NK-92 (cell line): Measurements from ENCODE around the gene WSCD1.

Experiments
- DNase-seq: peaks from one replicate; lab custom pipeline; 2025; ENCODE audit not compliant: unreplicated experiment; lab: John Stamatoyannopoulos, UW

Gene WSCD1

GRCh38 chr17:6069539-6070429, at the start of gene WSCD1:
WSCD1 (plus strand) TSS chr17:6070379; CDS start chr17:6080659, 10,280 bp downstream.
- DNase-seq = no peak

GRCh38 chr17:6021011-6021400, 49.2 kb upstream of the WSCD1 start:
- DNase-seq = no peak

GRCh38 chr17:6021627-6022026, 48.6 kb upstream of the WSCD1 start:
- no peak for DNase-seq

- no peak for DNase-seq
Observed at GRCh38 chr17:6023036-6023831, 46.9 kb upstream of the WSCD1 start.

GRCh38 chr17:6024576-6024975, 45.6 kb upstream of the WSCD1 start:
- DNase-seq = no peak

GRCh38 chr17:6027342-6028024, 42.7 kb upstream of the WSCD1 start:
- DNase-seq = no peak

- DNase-seq = no peak
Observed at GRCh38 chr17:6028294-6028693, 41.9 kb upstream of the WSCD1 start.

- no peak for DNase-seq
Observed at GRCh38 chr17:6035801-6036394, 34.3 kb upstream of the WSCD1 start.

- no peak for DNase-seq
Observed at GRCh38 chr17:6040504-6040903, 29.7 kb upstream of the WSCD1 start.

- no peak for DNase-seq
Observed at GRCh38 chr17:6041246-6041645, 28.9 kb upstream of the WSCD1 start.

GRCh38 chr17:6043405-6043804, 26.8 kb upstream of the WSCD1 start:
- DNase-seq = no peak

- DNase-seq = no peak
Observed at GRCh38 chr17:6044261-6044660, 25.9 kb upstream of the WSCD1 start.

GRCh38 chr17:6045621-6046357, 24.4 kb upstream of the WSCD1 start:
- no peak for DNase-seq

- DNase-seq = no peak
Observed at GRCh38 chr17:6046431-6046830, 23.7 kb upstream of the WSCD1 start.

- DNase-seq = no peak
Observed at GRCh38 chr17:6046931-6047330, 23.2 kb upstream of the WSCD1 start.

- no peak for DNase-seq
Observed at GRCh38 chr17:6047966-6048365, 22.2 kb upstream of the WSCD1 start.

- DNase-seq = no peak
Observed at GRCh38 chr17:6048486-6048885, 21.7 kb upstream of the WSCD1 start.

- DNase-seq = no peak
Observed at GRCh38 chr17:6052926-6053325, 17.3 kb upstream of the WSCD1 start.

GRCh38 chr17:6054372-6054771, 15.8 kb upstream of the WSCD1 start:
- no peak for DNase-seq

GRCh38 chr17:6056104-6056503, 14.1 kb upstream of the WSCD1 start:
- no peak for DNase-seq
